IMR-90 (cell line): Measurements from ENCODE around the gene CTBP2. TPM values are rescaled to one million over a fixed set of nuclear protein-coding genes. Genes with fewer than 3 reads are reported as not detected.

Experiments
- ATAC-seq: fragments of 200-7000 bp; cut with Tn5 transposase; 2 replicates; pipeline ENCODE4 v1.9.1; 2020; ENCODE audit warnings: low read depth, mild to moderate bottlenecking, moderate library complexity
- BruUV-seq: library from RNA; stranded (reverse); fragments of 400-500 nt; replicated peaks from 2 replicates; lab custom pipeline; 2021; lab: Mats Ljungman, UMichigan
- CTCF ChIA-PET: fragments of 300-600 bp; formaldehyde crosslinking; extraction: SDS; loops from one replicate; lab custom pipeline; 2021; ENCODE audit warnings: antibody characterized with exemption; lab: Yijun Ruan, JAX
- POLR2A ChIA-PET: fragments of 300-600 bp; sonication (Branson Sonifier 250); formaldehyde crosslinking; loops from one replicate; lab custom pipeline; 2022; ENCODE audit warnings: antibody characterized with exemption; ENCODE audit not compliant: unreplicated experiment; lab: Charles Lee
- DNase-seq: peaks from one replicate; pipeline ENCODE4 v3.0.0; 2013
- H2AFZ ChIP-seq: replicated peaks from 2 replicates; pipeline ENCODE3; 2013; ENCODE audit warnings: low read length, mild to moderate bottlenecking; ENCODE audit not compliant: poor library complexity
- H2AK5ac ChIP-seq: 2 replicates; pipeline ENCODE4 v1.6.1; 2013; ENCODE audit warnings: low read depth, low read length, inconsistent platforms
- H2AK9ac ChIP-seq: replicated peaks from 2 replicates; pipeline ENCODE3; 2013; ENCODE audit warnings: mild to moderate bottlenecking, low read depth, low read length, moderate library complexity; ENCODE audit not compliant: poor library complexity
- H2BK120ac ChIP-seq: 2 replicates; pipeline ENCODE4 v1.6.1; 2013; ENCODE audit warnings: low read depth, low read length, inconsistent platforms
- H2BK15ac ChIP-seq: 3 replicates; pipeline ENCODE4 v1.6.1; 2013; ENCODE audit warnings: low read depth, low read length, inconsistent platforms
- H2BK20ac ChIP-seq: 2 replicates; pipeline ENCODE4 v1.6.1; 2013; ENCODE audit warnings: low read depth, mild to moderate bottlenecking, inconsistent platforms, low read length, moderate library complexity
- H2BK5ac ChIP-seq: 2 replicates; pipeline ENCODE4 v1.6.1; 2013; ENCODE audit warnings: mild to moderate bottlenecking, low read depth, low read length, inconsistent platforms; ENCODE audit not compliant: poor library complexity, severe bottlenecking
- H3K14ac ChIP-seq: replicated peaks from 2 replicates; pipeline ENCODE4 v1.6.1; 2013; ENCODE audit warnings: low read depth, low read length, inconsistent platforms
- H3K18ac ChIP-seq: 2 replicates; pipeline ENCODE4 v1.6.1; 2013; ENCODE audit warnings: low read depth, low read length, control low read depth
- H3K23ac ChIP-seq: 2 replicates; pipeline ENCODE4 v1.6.1; 2013; ENCODE audit warnings: low read depth, low read length, inconsistent platforms
- H3K27ac ChIP-seq: 2 replicates; pipeline ENCODE4 v1.5.1; 2013; ENCODE audit warnings: mild to moderate bottlenecking, control low read depth, low read length; ENCODE audit not compliant: insufficient read depth
- H3K27me3 ChIP-seq: 2 replicates; pipeline ENCODE4 v1.6.1; 2013; ENCODE audit warnings: low read length; ENCODE audit not compliant: control insufficient read depth, insufficient read depth
- H3K36me3 ChIP-seq: 2 replicates; pipeline ENCODE4 v1.6.1; 2013; ENCODE audit warnings: low read length, mixed read lengths; ENCODE audit not compliant: control insufficient read depth, insufficient read depth
- H3K4ac ChIP-seq: 2 replicates; pipeline ENCODE4 v1.6.1; 2013; ENCODE audit warnings: low read depth, low read length, inconsistent platforms
- H3K4me1 ChIP-seq: 2 replicates; pipeline ENCODE4 v1.6.1; 2013; ENCODE audit warnings: low read length, mixed read lengths; ENCODE audit not compliant: control insufficient read depth, insufficient read depth
- H3K4me2 ChIP-seq: 2 replicates; pipeline ENCODE4 v1.6.1; 2013; ENCODE audit warnings: low read depth, mild to moderate bottlenecking, control low read depth, low read length, moderate library complexity
- H3K4me3 ChIP-seq: 2 replicates; pipeline ENCODE4 v1.5.1; 2013; ENCODE audit warnings: low read depth, mild to moderate bottlenecking, control low read depth, low read length, moderate library complexity; ENCODE audit not compliant: insufficient read depth
- H3K56ac ChIP-seq: 2 replicates; pipeline ENCODE4 v1.6.1; 2013; ENCODE audit warnings: low read length, inconsistent platforms; ENCODE audit not compliant: insufficient read depth; ENCODE audit errors: extremely low read depth
- H3K79me1 ChIP-seq, 2 experiments: 2 replicates each; pipeline ENCODE4 v1.6.1; 2013; ENCODE audit warnings: low read length in 2 of 2, inconsistent platforms in 1 of 2, low read depth in 1 of 2
- H3K9ac ChIP-seq: 2 replicates; pipeline ENCODE4 v1.6.1; 2013; ENCODE audit warnings: low read depth, low read length, control low read depth
- H3K9me1 ChIP-seq: 2 replicates; pipeline ENCODE4 v1.6.1; 2013; ENCODE audit warnings: low read length, inconsistent platforms; ENCODE audit not compliant: insufficient read depth
- H3K9me3 ChIP-seq: 2 replicates; pipeline ENCODE4 v1.6.1; 2013; ENCODE audit warnings: low read length; ENCODE audit not compliant: control insufficient read depth, insufficient read depth
- H4K20me1 ChIP-seq: 2 replicates; pipeline ENCODE4 v1.6.1; 2013; ENCODE audit warnings: low read length, inconsistent platforms; ENCODE audit not compliant: insufficient read depth
- H4K5ac ChIP-seq: 2 replicates; pipeline ENCODE4 v1.6.1; 2013; ENCODE audit warnings: mild to moderate bottlenecking, low read depth, low read length, control low read depth
- H4K8ac ChIP-seq, 2 experiments: 2 replicates each; pipeline ENCODE4 v1.6.1; 2013; ENCODE audit warnings: low read depth in 2 of 2, low read length in 2 of 2, control low read depth in 1 of 2, inconsistent platforms in 1 of 2
- H4K91ac ChIP-seq: 2 replicates; pipeline ENCODE4 v1.6.1; 2013; ENCODE audit warnings: low read depth, low read length, inconsistent platforms; ENCODE audit not compliant: insufficient read depth
- BHLHE40 ChIP-seq: fragments of 150-350 bp; IDR thresholded peaks from 2 replicates; pipeline ENCODE4 v1.6.1; 2016; ENCODE audit warnings: mild to moderate bottlenecking, low read depth, low read length
- CHD1 ChIP-seq: IDR thresholded peaks from 2 replicates; pipeline ENCODE4 v1.6.1; 2012; ENCODE audit warnings: low read depth, low read length, improper control_type of control experiment
- FOS ChIP-seq: fragments of 150-350 bp; IDR thresholded peaks from 2 replicates; pipeline ENCODE4 v1.6.1; 2016; ENCODE audit warnings: low read depth, low read length
- MAFK ChIP-seq: IDR thresholded peaks from 2 replicates; pipeline ENCODE4 v1.6.1; 2012; ENCODE audit warnings: low read depth, low read length, improper control_type of control experiment
- MAZ ChIP-seq: IDR thresholded peaks from 2 replicates; pipeline ENCODE4 v1.6.1; 2012; ENCODE audit warnings: low read depth, mild to moderate bottlenecking, low read length, improper control_type of control experiment, moderate library complexity, borderline replicate concordance
- NFE2L2 ChIP-seq: fragments of 150-350 bp; IDR thresholded peaks from 2 replicates; pipeline ENCODE4 v1.6.1; 2016; ENCODE audit warnings: low read depth, mild to moderate bottlenecking, low read length
- POLR2A ChIP-seq: IDR thresholded peaks from 2 replicates; pipeline ENCODE4 v1.6.1; 2012; ENCODE audit warnings: mild to moderate bottlenecking, low read depth, low read length
- RAD21 ChIP-seq: IDR thresholded peaks from 2 replicates; pipeline ENCODE4 v1.6.1; 2012; ENCODE audit warnings: low read length, improper control_type of control experiment
- RFX5 ChIP-seq: IDR thresholded peaks from 2 replicates; pipeline ENCODE4 v1.8.0; 2012; ENCODE audit warnings: low read depth, mild to moderate bottlenecking, low read length, moderate library complexity
- SMC3 ChIP-seq: fragments of 150-350 bp; IDR thresholded peaks from 2 replicates; pipeline ENCODE4 v1.6.1; 2016; ENCODE audit warnings: low read depth, mild to moderate bottlenecking, antibody characterized with exemption, low read length, moderate library complexity
- WGBS, 2 experiments: methylation state at CpG; one replicate each; pipeline versions ENCODE4 v1.1.5 to v1.1.7; 2013; ENCODE audit warnings: missing lambda C conversion rate in 2 of 2; ENCODE audit not compliant: insufficient read length in 1 of 2; ENCODE audit errors: extremely low coverage in 2 of 2; 5-methylcytosine and 5-hydroxymethylcytosine counted together
- dilution Hi-C: fragments of 300-500 bp; cut with HindIII; formaldehyde crosslinking; loops from one replicate; pipeline ENCODE4 v1.14.3; 2018; ENCODE audit warnings: low sequenced_read_pairs; ENCODE audit not compliant: unreplicated experiment
- in situ Hi-C: fragments of 300-500 bp; cut with MboI; formaldehyde crosslinking; loops from 3 replicates; pipeline ENCODE4 v1.14.3; 2019; ENCODE audit warnings: low sequenced_read_pairs, inconsistent platforms, mixed read lengths
- intact Hi-C: fragments of 100-400 bp; cut with micrococcal nuclease; formaldehyde crosslinking; loops from 2 replicates; pipeline ENCODE4 v1.10.0; 2022
- polyA plus RNA-seq, 3 experiments: library from polyadenylated mRNA; depleted of rRNA; stranded (reverse); fragments of >200 nt; gene quantifications; 2 replicates each; pipeline ENCODE4 v1.2.3, GENCODE V29; 2012; ENCODE audit warnings: low replicate concordance in 1 of 3
- total RNA-seq: library from RNA; depleted of rRNA; stranded (reverse); fragments of >200 nt; gene quantifications from 2 replicates; pipeline ENCODE4 v1.2.3, GENCODE V29; 2012
- TF ChIP-seq, protein P1 (sequence below): conservative IDR thresholded peaks from 2 replicates; pipeline ENCODE4 v1.5.1; 2012; ENCODE audit warnings: mild to moderate bottlenecking, low read depth, low read length, improper control_type of control experiment
- TF ChIP-seq, protein P2 (sequence below): fragments of 150-350 bp; IDR thresholded peaks from 2 replicates; pipeline ENCODE4 v1.6.1; 2017; ENCODE audit warnings: mild to moderate bottlenecking, antibody characterized with exemption, low read length, low read depth
- TF ChIP-seq, protein P3 (sequence below): fragments of 150-350 bp; IDR thresholded peaks from 2 replicates; pipeline ENCODE4 v1.6.1; 2016; ENCODE audit warnings: low read depth, mild to moderate bottlenecking, low read length, moderate library complexity, borderline replicate concordance

The CTBP2 gene
- total and polyA plus RNA-seq, 2 of the 4 experiments (the other 2 are of a cell fraction), result 81.0 to 86.6 TPM

DNA sequence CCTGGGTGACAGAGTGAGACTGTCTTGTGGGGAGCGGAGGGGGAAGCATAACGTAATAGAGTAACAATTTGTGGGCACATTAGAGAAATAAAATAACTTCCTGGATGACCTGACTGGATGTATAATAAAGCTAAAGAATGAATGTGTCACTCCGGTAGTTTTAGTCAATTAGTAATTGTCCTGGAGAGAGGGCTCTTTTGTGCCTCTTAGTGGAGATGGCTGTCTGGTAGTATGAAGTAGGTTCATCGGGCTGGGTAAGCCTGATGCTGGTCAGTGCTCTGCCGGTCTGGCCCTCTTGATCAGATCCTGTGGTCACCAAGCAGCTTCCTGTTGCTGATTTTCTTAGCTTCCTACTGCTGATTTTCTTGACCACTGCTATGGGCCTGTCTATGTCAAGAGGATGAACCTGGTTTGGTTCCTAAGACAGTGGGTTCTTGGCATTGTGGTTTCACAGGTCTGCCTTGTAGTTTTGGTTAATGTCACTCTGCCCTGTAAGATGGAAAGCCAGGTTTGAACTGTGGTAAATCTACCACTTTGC is 184.3 kb downstream of the CTBP2 start:
- ATAC-seq (no peak), DNase-seq (no peak)
- Histone ChIP-seq H3K4me1 (peaks cover 4% of the 10 kb centered on the region), H3K56ac (no peak overlapping the region), H4K20me1 (peaks cover 41% of the 10 kb centered on the region), H3K23ac (no peak overlapping the region), H3K27me3 (no peaks in the 10 kb centered on the region), H2BK15ac (no peak overlapping the region), H3K79me1 (peaks cover 40 to 66% of the 10 kb centered on the region in 2 experiments), H3K18ac (no peak overlapping the region), H3K14ac (no peak overlapping the region), H3K27ac (no peak overlapping the region), H2AK5ac (no peak overlapping the region), H2AFZ (no peak overlapping the region), H3K4ac (no peak overlapping the region), H3K9ac (no peak overlapping the region), H3K9me3 (no peaks in the 10 kb centered on the region), H3K9me1 (peaks cover 11% of the 10 kb centered on the region; the same call in 1 of the 2 replicates), H2BK120ac (no peak overlapping the region), H2BK20ac (no peak overlapping the region), H2BK5ac (no peak overlapping the region), H3K4me3 (no peak overlapping the region), H4K8ac (no peak overlapping the region), H2AK9ac (no peak overlapping the region), H3K4me2 (no peak overlapping the region), H4K5ac (no peak overlapping the region), H3K36me3 (peaks cover 26% of the 10 kb centered on the region), H4K91ac (no peak overlapping the region)
- dilution Hi-C loops, result no loop called here
- 93% methylated on average over 5 of the region's 5 CpGs; no CpG with 5 or more reads in 1 of the 2 experiments for WGBS, 2 experiments
- ChIA-PET CTCF (interaction anchor here (0.6 kb wide), 2 partner anchors 137 to 210 kb away, joined by 3 read pairs; no protein-coding TSS in a partner anchor), POLR2A (no interaction called here)
- BruUV-seq, result no TSS peak
- intact Hi-C loops, result loop anchor here (5.0 kb wide), 1 partner anchor 59 kb away; no protein-coding TSS in a partner anchor
- in situ Hi-C loops, result loop anchor here (25.0 kb wide), 1 partner anchor 439 kb away; no protein-coding TSS in a partner anchor
- TF ChIP-seq, protein P1, sequence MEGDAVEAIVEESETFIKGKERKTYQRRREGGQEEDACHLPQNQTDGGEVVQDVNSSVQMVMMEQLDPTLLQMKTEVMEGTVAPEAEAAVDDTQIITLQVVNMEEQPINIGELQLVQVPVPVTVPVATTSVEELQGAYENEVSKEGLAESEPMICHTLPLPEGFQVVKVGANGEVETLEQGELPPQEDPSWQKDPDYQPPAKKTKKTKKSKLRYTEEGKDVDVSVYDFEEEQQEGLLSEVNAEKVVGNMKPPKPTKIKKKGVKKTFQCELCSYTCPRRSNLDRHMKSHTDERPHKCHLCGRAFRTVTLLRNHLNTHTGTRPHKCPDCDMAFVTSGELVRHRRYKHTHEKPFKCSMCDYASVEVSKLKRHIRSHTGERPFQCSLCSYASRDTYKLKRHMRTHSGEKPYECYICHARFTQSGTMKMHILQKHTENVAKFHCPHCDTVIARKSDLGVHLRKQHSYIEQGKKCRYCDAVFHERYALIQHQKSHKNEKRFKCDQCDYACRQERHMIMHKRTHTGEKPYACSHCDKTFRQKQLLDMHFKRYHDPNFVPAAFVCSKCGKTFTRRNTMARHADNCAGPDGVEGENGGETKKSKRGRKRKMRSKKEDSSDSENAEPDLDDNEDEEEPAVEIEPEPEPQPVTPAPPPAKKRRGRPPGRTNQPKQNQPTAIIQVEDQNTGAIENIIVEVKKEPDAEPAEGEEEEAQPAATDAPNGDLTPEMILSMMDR, result no peak
- TF ChIP-seq, protein P2, sequence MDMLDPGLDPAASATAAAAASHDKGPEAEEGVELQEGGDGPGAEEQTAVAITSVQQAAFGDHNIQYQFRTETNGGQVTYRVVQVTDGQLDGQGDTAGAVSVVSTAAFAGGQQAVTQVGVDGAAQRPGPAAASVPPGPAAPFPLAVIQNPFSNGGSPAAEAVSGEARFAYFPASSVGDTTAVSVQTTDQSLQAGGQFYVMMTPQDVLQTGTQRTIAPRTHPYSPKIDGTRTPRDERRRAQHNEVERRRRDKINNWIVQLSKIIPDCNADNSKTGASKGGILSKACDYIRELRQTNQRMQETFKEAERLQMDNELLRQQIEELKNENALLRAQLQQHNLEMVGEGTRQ, result no peak
- TF ChIP-seq FOS (no peak), RAD21 (no peak), BHLHE40 (no peak), RFX5 (no peak), MAZ (no peak), CHD1 (no peak), NFE2L2 (no peak), SMC3 (no peak), POLR2A (no peak), MAFK (no peak)
- TF ChIP-seq, protein P3, sequence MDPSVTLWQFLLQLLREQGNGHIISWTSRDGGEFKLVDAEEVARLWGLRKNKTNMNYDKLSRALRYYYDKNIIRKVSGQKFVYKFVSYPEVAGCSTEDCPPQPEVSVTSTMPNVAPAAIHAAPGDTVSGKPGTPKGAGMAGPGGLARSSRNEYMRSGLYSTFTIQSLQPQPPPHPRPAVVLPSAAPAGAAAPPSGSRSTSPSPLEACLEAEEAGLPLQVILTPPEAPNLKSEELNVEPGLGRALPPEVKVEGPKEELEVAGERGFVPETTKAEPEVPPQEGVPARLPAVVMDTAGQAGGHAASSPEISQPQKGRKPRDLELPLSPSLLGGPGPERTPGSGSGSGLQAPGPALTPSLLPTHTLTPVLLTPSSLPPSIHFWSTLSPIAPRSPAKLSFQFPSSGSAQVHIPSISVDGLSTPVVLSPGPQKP, result no peak
